ENCODE results near the gene NPAS2. TPM values are rescaled to one million over a fixed set of nuclear protein-coding genes. Genes with fewer than 3 reads are reported as not detected.

The NPAS2 gene
- total RNA-seq, 1 experiment from 2014 or later = 20.4 TPM

- H3K4me3 ChIP-seq (replicated peaks in 1 of 2; ENCODE audit: low read depth in 1 of 2, low read length in 2 of 2) = no peak overlapping the region
These were observed 2.8 kb downstream of the NPAS2 start for GRCh38 chr2:100822587-100823248.

GRCh38 chr2:100823665-100824438 lies 3.9 kb downstream of the NPAS2 start:
- ChIA-PET POLR2A (no interaction called here), RAD21 (ENCODE audit: low non-redundant PET in 1 of 2, low total read pairs in 2 of 2, uncharacterized antibody in 2 of 2, unreplicated experiment in 2 of 2) (no interaction called here), CTCF (no interaction called here)
- no peak overlapping the region for H3K9ac ChIP-seq (ENCODE audit: low read length)
- no peaks in the 10 kb centered on the region for H3K9me3 ChIP-seq (ENCODE audit: control insufficient read depth in 1 of 2, insufficient read depth in 1 of 2, low read depth in 1 of 2, low read length in 2 of 2)
- H3K4me3 ChIP-seq (replicated peaks in 1 of 2; ENCODE audit: low read depth in 1 of 2, low read length in 2 of 2) = no peak overlapping the region
- H3K4me1 ChIP-seq (ENCODE audit: control insufficient read depth in 1 of 2, insufficient read depth in 2 of 2, low read length in 2 of 2) = peaks cover 0 to 35% of the 10 kb centered on the region in 2 experiments; a peak in 3 of 4 replicates
- no peak overlapping the region for H2AFZ ChIP-seq (ENCODE audit: low read depth, low read length, poor library complexity, severe bottlenecking)
- intact Hi-C loops (cut with micrococcal nuclease) = loop anchor here (10.0 kb wide), 1 partner anchor 209 kb away; no protein-coding TSS in a partner anchor
- no peak for DNase-seq (ENCODE audit: low read depth, low spot score)
- ATAC-seq = no peak
- no peaks in the 10 kb centered on the region for H3K9me2 ChIP-seq (ENCODE audit: insufficient read depth)
- no peak overlapping the region for H3K4me2 ChIP-seq (ENCODE audit: low read length)
- peaks cover 32% of the 10 kb centered on the region for H3K79me2 ChIP-seq (ENCODE audit: insufficient read depth, low read length)
- H3K27ac ChIP-seq (ENCODE audit: low read depth, low read length) = no peak overlapping the region
- TF ChIP-seq ZNF274 (IDR thresholded peaks at IDR 0.05; ENCODE audit: low read depth, low read length) (no peak), MAX (IDR thresholded peaks at IDR 0.05) (no peak), CBX3 (IDR thresholded peaks at IDR 0.05; ENCODE audit: low read depth) (no peak), ZBTB33 (IDR thresholded peaks at IDR 0.05; ENCODE audit: extremely low read depth, insufficient replicate concordance, low read length) (no peak)
- no peaks in the 10 kb centered on the region for H4K20me1 ChIP-seq (ENCODE audit: insufficient read depth)
- no peaks in the 10 kb centered on the region for H3K27me3 ChIP-seq (ENCODE audit: insufficient read depth, low read length)
- BruUV-seq (replicated peaks) = no TSS peak
- H3K36me3 ChIP-seq (ENCODE audit: control insufficient read depth in 1 of 2, insufficient read depth in 2 of 2, low read length in 2 of 2) = no peaks in the 10 kb centered on the region

More at GRCh38 chr2:100822587-100823248, 2.8 kb downstream of the NPAS2 start:
- ChIA-PET CTCF (no interaction called here), POLR2A (no interaction called here), RAD21 (ENCODE audit: low non-redundant PET in 1 of 2, low total read pairs in 2 of 2, uncharacterized antibody in 2 of 2, unreplicated experiment in 2 of 2) (no interaction called here)
- TF ChIP-seq CEBPB (IDR thresholded peaks at IDR 0.05; ENCODE audit: low read depth) = 0 out of 2 replicates have a peak, but pooled peaks have one; percentile 5
- no peak for TF ChIP-seq JUND (IDR thresholded peaks at IDR 0.05)
- no peak overlapping the region for H3K9ac ChIP-seq (ENCODE audit: low read length)
- DNase-seq (ENCODE audit: low read depth, low spot score) (no peak), ATAC-seq (no peak)
- H3K27me3 ChIP-seq (ENCODE audit: insufficient read depth, low read length) = no peaks in the 10 kb centered on the region
- peaks cover 29% of the 10 kb centered on the region for H3K79me2 ChIP-seq (ENCODE audit: insufficient read depth, low read length)
- H3K4me1 ChIP-seq (ENCODE audit: control insufficient read depth in 1 of 2, insufficient read depth in 2 of 2, low read length in 2 of 2) = peaks cover 3 to 46% of the 10 kb centered on the region in 2 experiments; a peak in 3 of 4 replicates
- H3K9me3 ChIP-seq (ENCODE audit: control insufficient read depth in 1 of 2, insufficient read depth in 1 of 2, low read depth in 1 of 2, low read length in 2 of 2) = no peaks in the 10 kb centered on the region
- no peaks in the 10 kb centered on the region for H3K36me3 ChIP-seq (ENCODE audit: control insufficient read depth in 1 of 2, insufficient read depth in 2 of 2, low read length in 2 of 2)
- no peak overlapping the region for H3K4me2 ChIP-seq (ENCODE audit: low read length)
- intact Hi-C loops (cut with micrococcal nuclease) = loop anchor here (10.0 kb wide), 1 partner anchor 208 kb away; no protein-coding TSS in a partner anchor
- no peak overlapping the region for H2AFZ ChIP-seq (ENCODE audit: low read depth, low read length, poor library complexity, severe bottlenecking)
- H4K20me1 ChIP-seq (ENCODE audit: insufficient read depth) = no peaks in the 10 kb centered on the region
- no TSS peak for BruUV-seq (replicated peaks)
- no peak overlapping the region for H3K27ac ChIP-seq (ENCODE audit: low read depth, low read length)
- H3K9me2 ChIP-seq (ENCODE audit: insufficient read depth) = no peaks in the 10 kb centered on the region

Data from HCT116 (cell line).